Stimulated activated CD8-positive, alpha-beta memory T cell treated with anti-CD3 and anti-CD28 coated beads, Interleukin-15, amount 100 ng/mL, for 1 hour (primary cell): Measurements from ENCODE around the gene C1orf50.
"Not testable (repeated sequence)": the region's sequence is repeated elsewhere in the genome, so short reads cannot be mapped to it uniquely, and the experiment has no call there.

Experiments
- DNase-seq: peaks from one replicate; pipeline ENCODE4 v3.0.0-alpha.2; 2020; ENCODE audit warnings: low read depth

Gene C1orf50

DNA sequence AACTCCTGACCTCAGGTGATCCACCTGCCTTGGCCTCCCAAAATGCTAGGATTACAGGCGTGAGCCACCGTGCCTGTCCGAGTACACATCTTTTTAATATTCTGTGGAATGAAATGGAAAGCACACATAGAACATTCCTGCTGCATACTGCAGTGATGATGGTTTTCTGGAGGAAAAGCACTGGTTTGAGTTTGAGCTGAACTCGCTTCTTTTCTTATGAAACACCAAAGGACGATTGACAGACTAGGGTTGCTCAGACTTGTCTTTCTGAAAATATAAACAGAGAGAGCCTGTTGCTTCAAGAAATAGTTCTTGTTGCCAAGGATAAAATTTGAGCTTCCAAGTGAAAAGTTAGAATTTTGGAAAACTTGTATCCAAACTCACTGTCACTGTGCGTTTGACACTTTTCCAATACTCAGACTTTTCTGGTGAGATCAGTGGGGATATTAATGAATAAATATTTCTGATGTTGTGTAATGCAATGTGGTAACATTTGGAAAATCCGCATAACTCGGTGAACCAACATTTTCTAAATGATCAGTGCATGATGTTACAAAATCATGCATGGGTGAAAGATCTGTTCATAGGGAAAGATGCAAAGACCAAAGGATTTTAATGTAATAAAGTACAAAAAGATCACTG lies 34.9 kb downstream of the C1orf50 start:
- no peak for DNase-seq

DNA sequence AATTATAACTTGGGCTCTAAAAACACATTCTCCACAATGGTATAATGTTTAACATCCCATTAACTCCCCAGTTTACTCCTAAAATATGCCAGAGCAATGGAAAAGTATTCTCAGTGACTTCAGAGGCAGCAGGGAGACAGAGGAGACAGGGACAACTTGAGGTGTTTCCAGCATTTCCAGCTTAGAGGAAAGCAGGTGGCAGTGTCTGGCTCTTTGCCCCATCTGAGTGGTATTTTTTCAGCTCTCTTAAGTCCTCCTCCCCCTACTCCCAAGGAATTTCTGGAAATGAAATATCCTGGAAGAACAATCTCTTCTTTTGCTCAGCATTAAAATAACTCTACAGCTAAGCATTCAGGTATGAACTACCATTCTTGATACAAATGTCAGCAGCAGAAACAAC lies 39.1 kb downstream of the C1orf50 start:
- DNase-seq, result no peak

DNA sequence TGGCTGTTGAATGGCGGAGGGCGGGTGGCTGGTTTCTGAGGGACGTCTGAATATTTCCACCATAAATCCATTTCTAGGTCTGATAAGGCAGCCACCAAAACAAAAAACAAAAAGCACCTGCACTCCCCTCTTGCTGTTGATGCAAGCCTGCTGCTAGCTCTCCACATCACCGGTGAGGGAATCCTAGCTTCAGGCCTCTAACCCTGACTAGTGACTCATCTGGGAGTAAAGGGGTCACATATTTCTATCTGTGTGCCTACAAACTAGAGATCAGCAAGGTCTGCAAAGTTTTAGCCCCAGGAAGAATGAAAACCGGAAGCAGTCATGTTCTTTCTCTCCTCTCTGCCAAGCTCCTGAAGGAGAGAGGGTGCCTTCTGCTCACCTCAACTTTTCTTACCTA lies 39.5 kb downstream of the C1orf50 start:
- DNase-seq, result no peak

DNA sequence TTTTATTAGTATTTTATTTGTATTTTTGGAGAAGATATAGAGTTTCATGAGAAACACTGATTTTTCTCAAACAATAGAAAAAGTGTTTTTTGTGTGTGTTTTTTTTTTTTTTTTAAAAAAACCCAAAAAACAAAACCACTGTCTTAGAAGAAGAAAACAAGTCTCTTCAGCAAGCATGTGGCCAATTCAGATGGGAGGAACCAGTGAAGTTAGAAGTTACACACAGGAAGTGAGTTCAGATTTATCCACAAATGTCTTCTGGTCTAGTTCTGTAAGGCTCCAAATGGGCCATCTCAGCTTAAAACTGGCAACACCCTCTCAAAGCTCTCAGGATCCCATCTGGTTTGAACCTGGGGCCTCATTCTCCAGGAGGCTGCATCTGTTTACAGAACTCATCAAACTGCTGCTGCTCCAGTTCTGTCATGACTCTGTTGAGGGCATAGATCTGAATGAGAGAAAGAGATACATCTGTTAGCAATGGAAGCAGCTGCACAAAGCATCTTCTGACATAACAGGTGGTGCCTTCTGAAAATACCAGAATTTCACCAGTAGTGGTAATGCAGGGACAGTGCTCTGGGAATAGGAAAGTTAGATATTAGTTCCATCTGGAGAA lies 40.1 kb downstream of the C1orf50 start:
- no peak for DNase-seq

DNA sequence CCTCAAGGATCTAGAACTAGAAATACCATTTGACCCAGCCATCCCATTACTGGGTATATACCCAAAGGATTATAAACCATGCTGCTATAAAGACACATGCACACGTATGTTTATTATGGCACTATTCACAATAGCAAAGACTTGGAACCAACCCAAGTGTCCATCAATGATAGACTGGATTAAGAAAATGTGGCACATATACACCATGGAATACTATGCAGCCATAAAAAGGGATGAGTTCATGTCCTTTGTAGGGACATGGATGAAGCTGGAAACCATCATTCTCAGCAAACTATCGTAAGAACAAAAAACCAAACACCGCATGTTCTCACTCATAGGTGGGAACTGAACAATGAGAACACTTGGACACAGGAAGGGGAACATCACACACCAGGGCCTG lies 47.8 kb downstream of the C1orf50 start:
- DNase-seq, result not testable (repeated sequence)

DNA sequence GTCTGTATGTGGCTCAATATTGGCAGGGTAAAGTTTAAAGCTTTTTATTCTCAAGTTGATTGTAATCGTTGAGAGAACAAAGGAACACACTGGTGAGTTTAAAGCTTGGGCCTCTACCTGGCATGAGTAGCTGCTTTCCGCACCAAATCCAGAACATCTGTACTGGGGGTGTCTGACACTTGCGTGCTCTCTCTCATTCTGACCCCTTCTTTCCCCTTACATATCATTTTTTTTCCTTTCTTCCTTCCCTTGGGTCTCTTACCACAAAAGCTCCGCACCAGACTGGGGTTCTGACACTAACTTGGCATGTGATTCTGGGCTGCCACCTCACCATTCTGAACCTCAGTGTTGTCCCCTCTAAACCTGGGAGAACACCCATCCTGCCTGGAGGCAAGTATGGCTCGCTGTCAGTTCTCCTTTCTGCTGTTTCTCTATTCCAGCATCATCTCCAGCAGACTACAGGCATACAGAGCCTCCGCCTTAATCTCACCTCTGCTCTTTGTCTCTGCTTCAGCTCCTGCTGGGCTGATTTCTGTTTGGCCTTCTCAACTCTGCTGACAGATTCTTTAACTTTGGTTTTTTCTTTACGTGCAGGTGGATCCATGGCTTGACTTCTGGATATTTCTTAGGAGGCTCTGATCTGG lies 49.0 kb downstream of the C1orf50 start:
- DNase-seq, result no peak

DNA sequence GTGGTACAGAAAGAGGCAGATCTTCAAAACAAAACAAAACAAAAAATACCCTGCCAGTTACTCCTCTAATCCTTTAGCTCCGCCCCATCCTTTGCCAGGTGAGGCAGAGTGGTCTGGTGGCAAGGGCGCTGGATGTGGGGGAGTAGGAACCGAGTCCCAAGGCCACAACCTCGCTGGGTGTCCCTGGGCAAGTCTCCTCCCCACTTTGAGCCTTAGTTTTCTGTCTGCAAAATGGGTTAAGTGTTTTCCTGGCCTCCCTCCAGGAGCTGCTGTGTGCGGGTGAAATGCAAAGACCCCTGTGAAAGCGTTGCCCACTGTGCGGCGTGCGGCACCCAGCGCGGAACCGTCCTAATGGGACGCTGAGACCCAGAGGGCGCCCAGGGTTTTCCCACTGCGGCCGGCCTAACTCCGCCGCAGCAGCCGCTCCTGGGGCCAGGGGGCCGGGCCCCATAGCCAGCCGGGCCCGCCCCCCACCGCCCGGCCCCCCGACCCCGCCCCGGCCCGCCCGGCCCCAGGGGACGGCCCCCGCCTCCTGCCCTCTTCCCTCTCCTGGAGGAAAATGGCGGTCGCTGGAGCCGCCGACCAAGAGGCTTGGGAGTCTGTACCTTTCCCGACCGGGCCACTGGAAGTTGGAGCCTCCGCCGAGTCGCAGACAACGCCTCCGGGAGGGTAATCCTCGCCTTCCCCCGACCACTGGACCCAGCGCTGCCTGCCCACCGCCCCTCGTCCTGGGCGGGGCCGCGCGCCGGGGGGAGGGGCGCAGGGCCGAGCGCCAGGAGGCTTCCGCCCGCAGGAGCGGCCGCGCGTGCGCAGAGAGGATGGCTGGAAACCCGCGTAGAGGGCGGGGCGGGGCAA lies 49.8 kb downstream of the C1orf50 start, which contains the start of the genes ERMAP and SVBP:
Gene ERMAP (plus strand): TSS at position 538 of the 855 bp plus-strand sequence. CDS start 13,327 bp downstream, outside the sequence.
Gene SVBP (minus strand): TSS at position 813 of the 855 bp plus-strand sequence. CDS start 853 bp downstream, outside the sequence.
- DNase-seq, result peak; percentile 87

DNA sequence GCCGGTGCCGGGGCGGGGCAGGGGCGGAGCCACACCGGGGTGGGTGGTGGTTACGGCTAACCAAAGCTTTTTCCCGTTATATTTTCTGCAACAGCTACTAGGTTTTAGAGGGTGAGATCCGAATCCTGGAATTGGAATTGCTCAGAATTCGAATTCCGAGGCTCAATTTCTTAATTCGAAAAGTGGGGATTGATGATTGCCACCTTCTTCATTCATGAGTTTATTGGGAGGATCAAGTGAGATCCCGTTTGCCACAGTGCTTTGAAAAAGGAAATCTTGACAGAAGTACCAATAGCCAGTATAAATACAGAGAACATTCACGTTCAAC lies 50.4 kb downstream of the C1orf50 start:
- DNase-seq, result no peak

DNA sequence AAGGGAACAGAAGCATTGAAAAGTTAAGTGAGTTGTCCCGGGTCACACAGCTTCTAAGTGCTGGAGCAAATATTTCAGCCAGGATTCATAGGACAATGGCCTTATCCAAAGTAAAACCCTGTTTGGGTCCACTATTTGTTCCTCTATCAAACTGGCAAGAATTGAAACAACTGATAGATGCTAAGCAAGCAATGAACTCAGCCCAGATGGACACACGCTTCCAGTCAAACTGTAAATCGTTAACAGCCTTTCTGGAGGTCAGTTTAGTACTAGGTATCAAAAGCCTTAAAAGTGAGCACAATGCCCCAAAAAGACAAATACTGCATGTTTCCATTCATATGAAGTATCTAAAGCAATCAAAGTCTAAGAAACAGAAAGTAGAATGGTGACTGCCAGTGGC lies 50.9 kb downstream of the C1orf50 start:
- DNase-seq, result no peak

DNA sequence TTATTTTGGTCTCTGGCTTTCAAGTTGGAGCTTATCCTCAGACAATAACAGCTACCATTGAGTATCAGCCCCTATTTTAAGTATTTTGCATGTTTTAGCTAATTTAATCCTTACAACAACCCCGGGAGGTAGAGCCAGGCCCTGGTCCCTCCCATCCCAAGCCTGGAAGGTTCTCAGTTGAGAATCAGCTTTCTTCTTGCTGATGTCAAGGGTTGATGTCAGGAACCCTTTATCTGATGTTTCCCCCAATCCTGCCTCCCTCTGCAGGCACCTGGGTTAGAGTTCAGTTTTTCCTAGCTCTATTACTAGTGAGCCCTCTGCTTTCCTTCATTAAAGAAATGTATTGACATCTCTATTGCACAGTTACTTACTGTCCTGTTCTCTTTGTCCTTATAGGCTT lies 53.8 kb downstream of the C1orf50 start:
- no peak for DNase-seq

DNA sequence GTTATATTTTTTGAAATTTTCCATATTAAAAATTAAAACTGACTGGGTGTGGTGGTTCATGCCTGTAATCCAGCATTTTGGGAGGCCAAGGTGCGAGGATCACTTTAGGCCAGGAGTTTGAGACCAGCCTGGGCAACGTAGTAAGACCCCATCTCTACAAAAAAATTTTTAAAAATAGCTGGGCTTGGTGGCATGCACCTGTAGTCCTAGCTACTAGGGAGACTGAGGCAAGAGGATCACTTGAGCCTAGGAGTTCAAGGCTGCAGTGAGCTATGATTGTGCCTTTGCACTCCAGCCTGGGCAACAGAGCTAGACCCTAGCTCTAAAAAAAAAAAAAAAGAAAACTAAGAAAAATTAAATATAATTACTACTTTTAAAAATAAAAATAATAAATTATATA lies 54.6 kb downstream of the C1orf50 start:
- no peak for DNase-seq

DNA sequence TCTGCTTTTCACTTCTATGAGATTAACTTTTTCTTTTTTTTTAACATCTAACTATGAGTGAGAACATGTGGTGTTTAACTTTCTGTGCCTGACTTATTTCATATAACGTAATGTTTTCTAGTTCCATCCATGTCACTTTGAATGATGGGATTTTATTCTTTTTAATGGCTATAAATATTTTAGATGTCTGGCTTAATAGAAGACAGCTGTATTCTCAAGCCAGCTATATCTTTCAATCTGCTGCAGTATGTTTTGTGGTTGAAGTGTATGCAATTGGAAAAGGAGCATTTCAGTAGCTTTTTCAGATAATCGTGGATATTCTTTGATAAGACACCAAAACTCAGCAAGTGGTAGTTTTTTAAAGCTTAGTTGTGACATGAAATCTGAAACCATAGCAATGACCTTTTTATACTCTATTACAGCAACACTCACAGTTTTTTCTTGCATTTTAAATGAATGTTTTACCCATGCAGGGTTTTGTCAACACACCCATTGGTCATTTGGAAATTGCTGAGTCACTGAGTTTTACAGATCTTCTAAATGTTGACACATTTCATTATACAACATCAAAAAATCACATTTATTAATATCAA lies 55.8 kb downstream of the C1orf50 start:
- DNase-seq, result no peak

DNA sequence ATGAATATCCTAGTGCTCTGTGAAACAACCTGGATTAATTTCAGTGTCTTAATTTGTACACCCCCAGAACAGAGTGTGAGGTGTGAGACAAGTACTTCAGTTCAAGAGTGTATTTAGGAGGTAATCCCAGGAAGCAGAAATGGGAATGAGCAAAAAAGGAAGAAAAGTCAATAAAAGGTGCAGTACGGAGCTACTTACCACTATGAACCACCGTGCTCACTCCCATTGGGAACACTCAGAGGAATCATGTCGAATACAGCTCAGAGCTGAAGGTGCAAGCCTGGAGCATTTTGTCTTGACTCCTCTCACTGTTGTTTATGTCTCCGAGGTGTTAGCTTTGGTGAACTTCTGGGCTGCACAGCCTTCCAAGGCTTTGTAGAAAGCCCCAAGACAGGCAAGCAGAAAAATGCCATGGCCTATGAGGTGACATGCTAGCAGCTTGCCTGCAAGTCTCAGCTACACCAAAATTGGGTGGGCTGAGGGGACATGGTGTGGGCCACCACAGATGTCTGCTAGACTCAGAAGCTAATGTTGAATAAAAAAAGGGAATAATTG lies 57.5 kb downstream of the C1orf50 start:
- no peak for DNase-seq

DNA sequence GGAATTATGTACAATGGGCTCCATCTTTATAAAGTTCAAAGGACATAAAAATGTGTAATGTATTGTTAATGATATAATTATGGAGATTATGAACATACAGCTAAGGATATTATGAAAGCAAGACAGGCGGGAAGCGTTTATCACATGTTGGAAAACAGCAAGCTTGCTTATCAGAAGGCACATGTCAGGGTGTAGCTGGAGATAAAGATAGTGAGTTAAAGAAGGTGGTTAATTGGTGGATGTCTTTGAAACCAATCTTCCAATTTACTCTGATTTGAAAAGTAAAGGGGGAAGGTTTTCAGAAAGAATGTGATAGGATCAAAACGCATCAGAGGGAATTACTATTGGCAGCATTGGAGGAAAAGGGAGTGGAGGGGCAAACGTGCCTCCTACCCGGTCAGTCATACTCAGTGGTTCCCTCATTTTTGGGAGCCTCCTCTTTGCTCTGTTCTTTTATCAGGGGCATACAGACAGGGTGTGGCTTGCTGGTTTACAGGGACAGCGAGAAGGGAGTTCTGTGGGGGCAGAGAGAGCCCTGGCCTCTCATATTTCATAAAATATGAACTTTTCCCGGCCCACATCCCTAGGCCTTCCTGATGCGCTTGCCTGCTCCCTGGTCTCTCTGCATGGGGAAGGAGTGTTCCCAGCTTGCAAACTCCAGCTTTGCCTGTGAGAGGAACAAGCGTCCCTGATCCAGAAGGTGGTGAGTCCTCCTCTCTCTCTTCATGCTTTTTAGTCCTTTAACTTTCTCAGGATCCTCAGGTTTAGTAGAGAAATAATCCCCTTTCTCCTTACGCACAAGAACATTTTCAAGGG lies 58.2 kb downstream of the C1orf50 start:
- no peak for DNase-seq
